GM21447 (cell line): Measurements from ENCODE around the gene MEGF11.

ENCODE experiments used
- ATAC-seq: cut with Tn5 transposase; IDR thresholded peaks from one replicate; pipeline ENCODE4 v1.9.1; 2021; ENCODE audit not compliant: unreplicated experiment

The MEGF11 gene

GRCh38 chr15:66241087-66241907 lies 12.3 kb downstream of the MEGF11 start:
- no peak for ATAC-seq

GRCh38 chr15:66240240-66240794 lies 13.2 kb downstream of the MEGF11 start:
- no peak for ATAC-seq

DNA sequence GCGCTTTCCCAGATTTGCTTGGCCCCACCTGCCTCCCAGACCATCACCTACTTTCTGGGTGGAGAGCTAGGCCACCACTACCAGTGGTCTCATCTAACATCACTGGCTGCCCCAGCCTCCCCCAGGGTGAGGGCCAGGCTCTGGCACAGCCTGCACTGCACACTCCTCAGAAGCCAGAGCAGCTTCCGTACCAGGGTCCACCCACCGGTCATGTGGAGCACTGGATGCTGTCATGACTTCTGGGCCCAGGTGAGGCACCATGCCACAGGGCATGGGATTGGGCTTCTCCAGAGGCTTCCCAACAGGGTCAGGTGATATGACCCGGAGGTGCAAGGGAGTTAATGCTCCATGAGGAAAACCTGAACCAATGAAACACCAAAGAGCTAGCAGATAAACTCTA lies 14.0 kb downstream of the MEGF11 start:
- no peak for ATAC-seq

- ATAC-seq = no peak
Observed at GRCh38 chr15:66238318-66238717, 15.2 kb downstream of the MEGF11 start.

DNA sequence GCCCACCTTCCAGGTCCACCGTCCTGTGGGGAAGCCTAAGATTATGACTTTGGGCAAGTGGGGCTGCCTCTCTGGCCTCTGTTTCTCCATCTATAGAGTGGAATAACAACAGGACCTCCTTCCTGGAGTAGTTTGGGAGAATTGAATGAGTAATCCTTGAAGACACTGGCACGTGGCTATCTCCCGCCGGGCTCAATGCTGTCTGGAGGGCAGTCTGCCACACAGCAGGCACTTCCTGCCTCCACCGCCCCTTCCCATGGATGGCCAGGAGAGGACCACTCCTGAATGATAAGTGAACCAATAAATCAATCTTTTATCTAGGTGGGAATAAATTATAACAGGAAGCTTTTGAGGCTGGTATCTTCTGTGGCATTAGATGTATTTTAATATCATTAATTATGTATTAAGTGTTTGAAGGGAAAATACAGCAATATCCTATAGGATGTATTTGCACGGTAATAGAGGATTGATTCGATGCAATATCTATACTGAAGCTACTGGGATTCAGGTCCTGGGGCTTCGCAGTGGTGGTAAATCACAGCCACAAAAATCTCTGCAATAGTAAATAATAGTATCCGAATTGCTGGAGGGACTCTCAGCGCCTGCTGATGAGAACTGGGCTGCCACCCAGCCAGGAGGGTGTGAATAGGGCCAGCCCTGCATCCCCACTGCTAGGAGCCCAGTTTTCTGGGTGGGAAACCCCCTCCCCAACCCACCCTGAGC lies 15.9 kb downstream of the MEGF11 start:
- no peak for ATAC-seq

GRCh38 chr15:66236806-66237375 lies 16.7 kb downstream of the MEGF11 start:
- ATAC-seq = no peak

DNA sequence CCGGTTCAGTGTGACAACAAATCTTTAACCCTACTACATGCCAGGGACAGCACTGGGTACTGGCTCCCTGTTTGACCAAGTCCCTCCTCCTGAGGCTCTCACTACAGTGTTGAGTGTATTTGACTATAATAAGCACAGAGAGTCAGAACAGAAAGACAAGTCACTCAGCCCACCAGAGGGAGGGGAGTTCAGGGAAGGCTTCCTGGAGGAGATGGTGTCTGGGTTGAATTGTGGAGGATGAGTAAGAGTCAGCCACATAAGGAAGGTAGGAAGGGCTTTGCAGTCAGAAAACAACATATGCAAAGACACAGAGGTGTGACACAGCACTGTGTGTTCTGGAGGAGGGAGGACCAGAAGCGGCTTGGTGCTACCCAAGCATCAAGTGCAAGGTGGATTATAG lies 17.7 kb downstream of the MEGF11 start:
- ATAC-seq = no peak

DNA sequence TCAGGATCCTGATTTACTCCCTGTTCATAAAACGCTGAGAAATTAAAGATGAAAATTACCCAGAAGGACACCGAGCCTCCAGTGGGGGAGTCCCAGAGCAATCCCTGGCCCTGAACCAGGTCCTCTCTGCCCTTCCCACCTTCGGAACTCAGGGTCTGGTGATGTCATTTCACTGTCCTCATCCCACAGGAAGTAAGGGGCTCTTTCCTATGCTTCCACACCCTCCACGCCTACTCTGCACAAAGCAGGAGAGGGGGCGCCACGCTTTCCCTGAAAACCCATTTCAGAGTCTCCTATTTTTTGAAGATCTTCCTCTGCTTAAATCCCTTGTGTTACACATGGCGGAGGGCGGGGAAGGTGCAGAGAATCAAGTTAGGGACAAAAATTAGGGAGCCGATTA lies 18.8 kb downstream of the MEGF11 start:
- ATAC-seq = no peak

DNA sequence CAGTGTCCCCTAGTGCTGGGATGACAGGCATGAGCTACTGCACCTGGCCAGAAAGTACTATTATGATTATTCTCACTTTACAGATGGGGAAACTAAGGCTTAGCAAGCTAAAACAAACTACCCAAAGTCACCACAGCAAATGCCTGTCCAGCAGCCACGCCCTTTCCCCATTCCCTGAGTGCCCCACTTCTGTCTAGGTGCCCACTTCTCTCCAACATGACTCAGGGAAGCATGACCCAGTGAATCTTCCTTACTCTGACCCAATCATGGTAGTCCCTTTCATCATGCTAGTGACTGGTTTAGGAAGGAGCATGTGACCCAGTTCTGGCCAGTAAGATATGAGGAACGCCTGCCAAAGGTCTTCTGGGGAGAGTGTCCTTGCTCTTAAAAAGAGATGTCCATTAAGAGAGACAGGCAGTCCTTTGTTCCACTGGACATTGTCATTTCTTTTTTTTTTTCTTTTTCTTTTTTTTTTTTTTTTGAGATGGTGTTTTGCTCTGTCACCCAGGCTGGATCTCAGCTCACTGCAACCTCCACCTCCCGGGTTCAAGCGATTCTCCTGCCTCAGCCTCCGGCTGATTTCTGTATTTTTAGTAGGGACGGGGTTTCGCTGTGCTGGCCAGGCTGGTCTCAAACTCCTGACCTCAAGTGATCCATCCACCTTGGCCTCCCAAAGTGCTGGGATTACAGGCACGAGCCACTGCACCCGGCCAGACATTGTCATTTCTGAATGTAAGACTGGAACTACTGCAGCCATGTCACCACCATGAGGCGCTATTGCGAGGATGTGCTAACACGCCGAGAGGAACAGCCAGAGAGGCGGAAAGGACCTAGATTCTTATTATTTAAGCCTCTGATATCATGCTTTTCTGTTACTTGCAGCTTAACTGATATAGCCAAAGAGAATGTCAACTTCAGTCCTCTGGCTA lies 19.8 kb downstream of the MEGF11 start:
- ATAC-seq = no peak

GRCh38 chr15:66232267-66232625 lies 21.3 kb downstream of the MEGF11 start:
- no peak for ATAC-seq

GRCh38 chr15:66231394-66232266 lies 21.9 kb downstream of the MEGF11 start:
- no peak for ATAC-seq

- no peak for ATAC-seq
Observed at GRCh38 chr15:66229790-66230465, 23.6 kb downstream of the MEGF11 start.

DNA sequence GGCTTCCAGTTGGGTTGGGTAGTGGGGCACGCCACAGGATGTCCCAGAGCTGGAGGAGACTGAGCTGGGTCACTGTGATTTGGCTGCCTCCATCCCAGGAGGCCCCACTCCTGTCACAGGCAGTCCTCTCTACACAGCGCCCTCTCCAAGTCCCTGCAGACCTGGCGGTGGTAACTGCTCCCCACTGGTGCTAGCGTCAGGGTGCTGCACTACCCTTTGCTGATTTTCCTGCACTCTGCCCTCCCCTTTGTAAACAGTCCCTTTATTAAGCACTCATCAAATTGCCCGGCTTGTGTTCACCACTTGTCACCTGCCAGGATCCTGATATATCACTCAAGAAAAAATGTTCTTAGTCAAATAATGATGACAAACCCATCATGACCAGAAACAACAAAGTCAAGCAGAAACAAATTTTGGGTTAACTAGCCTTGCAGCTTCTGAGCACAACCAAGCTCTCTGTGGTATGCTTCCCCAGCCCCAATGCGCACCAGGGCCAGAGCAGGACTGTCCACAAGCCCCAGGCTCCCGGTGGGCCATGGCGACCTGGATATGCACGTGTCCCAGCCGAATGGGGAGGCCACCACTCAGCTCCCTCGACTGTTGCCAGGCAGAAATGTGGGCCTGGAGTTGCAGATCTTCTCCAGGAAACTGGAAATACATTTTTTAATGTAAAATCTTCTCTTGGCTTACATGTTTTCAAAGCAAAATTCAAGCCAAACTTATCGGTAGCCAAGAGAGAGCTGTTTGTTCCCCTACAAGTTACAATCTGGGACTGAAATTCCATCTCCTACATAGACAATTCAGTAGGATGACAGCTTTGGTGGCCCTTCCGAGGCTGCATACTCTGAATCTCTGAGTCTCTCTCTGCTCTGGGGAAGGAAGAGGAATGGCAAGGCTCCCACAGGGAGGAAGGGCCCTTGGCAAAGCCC lies 24.5 kb downstream of the MEGF11 start:
- ATAC-seq = no peak

DNA sequence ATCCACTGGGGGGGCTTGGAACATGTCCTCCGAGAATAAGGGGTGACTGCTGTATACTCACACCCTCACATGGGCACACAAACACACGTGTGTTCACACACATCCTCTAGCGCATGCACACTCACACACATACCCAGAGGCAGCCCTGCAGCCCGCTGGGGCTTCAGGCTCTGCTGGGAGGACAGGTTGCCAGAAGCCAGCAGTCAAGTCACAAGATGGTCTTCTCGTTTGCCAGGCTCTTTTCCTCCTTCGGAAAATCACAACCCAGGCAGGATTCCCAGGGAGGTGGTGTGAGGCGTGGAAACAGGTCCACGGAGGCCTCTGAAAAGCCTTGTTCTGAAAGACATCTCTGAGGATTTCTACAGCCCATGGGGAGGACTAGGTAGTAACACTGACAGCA lies 26.8 kb downstream of the MEGF11 start:
- ATAC-seq = no peak

GRCh38 chr15:66225656-66226274 lies 27.8 kb downstream of the MEGF11 start:
- ATAC-seq = no peak

DNA sequence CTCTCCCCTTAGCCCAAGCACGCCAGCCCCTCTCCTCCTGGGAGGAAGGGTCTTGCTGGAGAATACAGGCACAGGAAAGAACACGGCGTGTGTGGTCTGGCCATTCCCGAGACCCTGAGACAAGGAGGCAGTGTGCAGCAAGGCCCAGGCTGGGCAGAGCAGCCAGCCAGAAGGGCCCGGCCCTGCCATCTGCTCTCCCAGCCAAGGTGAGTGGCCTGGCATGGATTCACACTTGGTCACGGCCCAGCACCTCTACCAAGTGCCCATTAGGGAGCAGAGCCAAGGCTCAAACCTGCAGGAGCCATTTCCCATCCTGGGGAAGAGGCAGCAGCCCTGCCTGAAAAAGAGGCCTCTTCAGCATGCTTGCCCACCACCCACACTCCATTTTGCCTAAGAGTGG lies 28.6 kb downstream of the MEGF11 start:
- ATAC-seq = no peak

- ATAC-seq = no peak
Observed at GRCh38 chr15:66222273-66223198, 31.0 kb downstream of the MEGF11 start.
